ENCODE data around the gene TCEAL7.
"Not testable (repeated sequence)": the region's sequence is repeated elsewhere in the genome, so short reads cannot be mapped to it uniquely, and the experiment has no call there.

The TCEAL7 gene

GRCh38 chrX:103329991-103330390, at the start of gene TCEAL7:
Gene TCEAL7 (plus strand): TSS chrX:103330239. CDS start chrX:103331404, 1,165 bp downstream.
- no peak for DNase-seq

GRCh38 chrX:103293118-103293517, 36.9 kb upstream of the TCEAL7 start:
- DNase-seq = no peak

- DNase-seq = no peak
Observed at GRCh38 chrX:103304705-103305104, 25.3 kb upstream of the TCEAL7 start.

GRCh38 chrX:103305666-103306065, 24.4 kb upstream of the TCEAL7 start:
- not testable (repeated sequence) for DNase-seq

- DNase-seq = no peak
Observed at GRCh38 chrX:103309860-103310554, 20.0 kb upstream of the TCEAL7 start.

- DNase-seq = peak; percentile 56
Observed at GRCh38 chrX:103310555-103311398, 19.3 kb upstream of the TCEAL7 start, which contains the start of gene BEX2. Gene BEX2 (minus strand): TSS chrX:103310990. CDS start chrX:103309976, 1,014 bp downstream.

GRCh38 chrX:103311399-103311780, 18.6 kb upstream of the TCEAL7 start:
- DNase-seq = no peak

GRCh38 chrX:103330681-103331288, 746 bp downstream of the TCEAL7 start:
- DNase-seq = no peak

- no peak for DNase-seq
Observed at GRCh38 chrX:103338663-103339062, 8.6 kb downstream of the TCEAL7 start.

- no peak for DNase-seq
Observed at GRCh38 chrX:103343105-103343504, 13.1 kb downstream of the TCEAL7 start.

- no peak for DNase-seq
Observed at GRCh38 chrX:103344606-103345005, 14.6 kb downstream of the TCEAL7 start.

GRCh38 chrX:103347682-103348397, 17.8 kb downstream of the TCEAL7 start:
- DNase-seq = no peak

GRCh38 chrX:103356130-103356798, 26.2 kb downstream of the TCEAL7 start, which contains the start of gene TCEAL9:
Gene TCEAL9 (plus strand): TSS chrX:103356506. CDS start chrX:103357685, 1,179 bp downstream.
- peak; percentile 5 for DNase-seq

GRCh38 chrX:103356858-103357257, 26.8 kb downstream of the TCEAL7 start:
- no peak for DNase-seq

GRCh38 chrX:103357871-103358270, 27.8 kb downstream of the TCEAL7 start:
- no peak for DNase-seq

- DNase-seq = not testable (repeated sequence)
Observed at GRCh38 chrX:103359605-103360004, 29.6 kb downstream of the TCEAL7 start.

GRCh38 chrX:103360092-103360491, 30.1 kb downstream of the TCEAL7 start:
- no peak for DNase-seq

- DNase-seq = no peak
Observed at GRCh38 chrX:103360916-103361315, 30.9 kb downstream of the TCEAL7 start.

GRCh38 chrX:103361798-103362197, 31.8 kb downstream of the TCEAL7 start:
- DNase-seq = no peak

GRCh38 chrX:103362474-103362873, 32.4 kb downstream of the TCEAL7 start:
- no peak for DNase-seq

- DNase-seq = no peak
Observed at GRCh38 chrX:103363046-103363445, 33.0 kb downstream of the TCEAL7 start.

GRCh38 chrX:103367502-103367901, 37.5 kb downstream of the TCEAL7 start:
- no peak for DNase-seq
